ENCODE measurements around the gene C1orf116.
A peak's percentile ranks its signal among the peaks of the same experiment; 100 is the strongest.

C1orf116 gene

DNA sequence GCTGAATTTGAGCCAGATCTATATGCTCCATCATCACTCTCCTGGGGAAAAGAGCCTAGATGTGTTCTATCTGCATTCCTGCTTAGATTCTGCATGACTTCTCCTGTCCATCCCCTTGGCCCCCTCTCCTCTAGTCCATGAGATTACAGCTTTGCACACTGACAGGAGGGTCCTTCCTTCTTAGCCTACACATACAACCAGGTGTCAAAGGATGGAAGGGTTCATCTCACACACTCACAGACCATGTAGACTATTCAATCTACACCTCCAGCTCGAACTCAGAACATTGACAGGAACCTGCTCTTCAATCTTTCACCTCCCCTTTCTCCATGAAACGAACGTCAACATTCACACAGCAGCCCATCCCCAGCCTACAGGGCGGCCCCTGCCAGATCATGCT, 13.8 kb downstream of the C1orf116 start:
- no peak for DNase-seq

DNA sequence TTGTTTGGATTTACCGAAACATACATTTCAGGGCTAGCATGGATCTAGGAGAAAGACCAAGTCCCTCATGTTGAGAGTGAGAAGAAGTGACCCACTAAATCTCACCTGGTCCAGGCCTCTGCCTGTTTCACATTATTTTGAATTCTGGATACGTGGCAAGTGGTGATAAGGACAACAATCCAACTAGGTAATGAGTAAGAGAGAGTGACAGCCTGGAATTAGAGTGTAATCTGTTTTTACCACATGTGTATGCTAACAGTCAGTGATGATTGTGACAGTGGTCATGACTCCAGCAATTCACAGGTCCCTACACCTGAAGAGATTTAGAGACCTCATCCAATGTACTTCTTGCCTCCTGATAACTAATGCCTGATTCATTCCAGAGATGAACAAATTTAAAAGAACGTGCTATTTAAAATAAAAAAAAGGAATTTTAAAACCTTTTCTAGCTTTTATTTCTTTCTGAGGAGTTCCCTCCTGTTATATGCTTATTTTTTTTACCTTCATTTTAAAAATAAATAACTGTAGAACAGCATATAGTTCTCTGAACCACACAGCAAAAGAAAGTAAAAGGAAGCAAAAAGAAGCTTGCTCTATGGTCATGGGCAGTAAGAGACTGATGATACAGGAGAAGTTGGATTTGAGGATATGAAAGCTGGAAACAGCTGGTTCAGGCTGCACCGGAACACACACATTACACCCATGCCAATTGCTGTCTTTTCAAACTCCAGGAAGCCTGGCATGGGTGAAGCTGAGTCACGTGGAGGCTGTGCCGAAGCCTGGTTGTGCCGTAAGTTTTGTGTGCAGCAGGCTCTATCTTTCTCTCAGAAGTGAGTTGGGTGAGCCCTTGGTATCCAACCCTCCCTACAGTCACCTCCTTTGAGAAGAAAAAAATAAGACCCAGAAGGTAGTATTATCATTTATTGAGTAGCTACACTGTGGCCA, 14.7 kb downstream of the C1orf116 start:
- DNase-seq: no peak

DNA sequence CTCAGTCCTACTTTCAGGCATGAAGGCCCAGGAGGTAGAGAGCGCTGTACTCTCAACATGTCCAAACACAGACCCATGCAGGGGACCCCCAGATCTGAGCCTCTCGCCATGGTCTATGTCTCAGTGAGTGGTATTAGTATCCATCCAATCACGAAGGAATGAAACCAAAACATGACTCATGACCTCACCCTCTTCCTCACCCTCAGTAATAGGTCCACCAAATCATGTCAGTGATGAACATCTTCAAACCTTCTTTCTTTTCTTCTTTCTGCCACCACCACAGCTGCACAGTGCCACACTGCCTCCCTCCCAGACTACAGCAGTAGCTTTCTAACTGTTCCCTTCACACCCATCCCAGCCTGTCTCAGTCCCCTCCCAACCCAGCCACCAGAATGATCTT, 16.8 kb downstream of the C1orf116 start:
- no peak for DNase-seq

- no peak for DNase-seq
Observed at GRCh38 chr1:207014728-207015127, 17.8 kb downstream of the C1orf116 start.

- DNase-seq: no peak
Observed at GRCh38 chr1:207013321-207014085, 19.1 kb downstream of the C1orf116 start.

- DNase-seq: no peak
Observed at GRCh38 chr1:207010726-207011125, 21.8 kb downstream of the C1orf116 start.

- no peak for DNase-seq
Observed at GRCh38 chr1:207009945-207010344, 22.6 kb downstream of the C1orf116 start.

GRCh38 chr1:207009182-207009850, 23.2 kb downstream of the C1orf116 start:
- no peak for DNase-seq

- peak; percentile 97 for DNase-seq
Observed at GRCh38 chr1:207007352-207008033, 25.1 kb downstream of the C1orf116 start.

DNA sequence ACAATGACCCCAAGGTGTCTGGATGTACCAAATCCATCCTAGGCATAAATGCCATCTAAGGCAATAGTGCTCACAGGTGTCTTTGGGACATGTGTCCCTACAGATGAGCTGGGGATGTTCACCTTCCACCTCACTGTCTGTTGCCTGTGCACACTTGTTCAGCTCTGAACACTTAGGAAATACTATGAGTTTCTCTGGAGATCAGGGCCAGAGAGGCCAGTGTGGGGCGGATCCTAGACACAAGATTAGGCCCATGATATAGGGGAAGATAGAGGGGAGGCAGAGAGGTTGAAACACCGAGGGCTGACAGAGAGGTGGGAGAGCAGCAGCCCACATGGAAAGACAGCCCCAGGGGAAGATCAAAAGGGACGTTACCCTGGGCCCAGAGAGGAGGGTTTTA, 25.6 kb downstream of the C1orf116 start:
- no peak for DNase-seq

- no peak for DNase-seq
Observed at GRCh38 chr1:207006083-207006482, 26.5 kb downstream of the C1orf116 start.

- peak; percentile 78 for DNase-seq
Observed at GRCh38 chr1:207004931-207005830, 27.4 kb downstream of the C1orf116 start.

DNA sequence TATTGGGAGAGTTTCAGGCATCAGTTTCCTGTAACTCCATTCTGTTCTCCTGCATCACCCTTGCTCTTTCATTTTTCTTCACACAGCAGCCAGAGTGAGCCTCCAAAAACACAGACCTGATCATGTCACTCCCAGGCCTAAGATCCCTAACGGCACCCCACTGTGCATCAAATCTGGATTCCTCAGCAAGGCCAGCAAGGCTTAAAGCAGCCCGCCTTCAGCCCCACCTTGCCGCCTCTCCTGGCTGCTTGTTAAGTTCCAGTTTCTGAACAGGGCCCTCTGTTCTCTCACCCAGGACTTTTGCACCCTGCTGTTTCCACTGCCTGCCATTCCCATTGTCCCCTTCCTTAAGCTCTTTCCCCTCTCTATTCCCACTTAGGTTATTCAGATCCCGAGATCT, 29.3 kb downstream of the C1orf116 start:
- DNase-seq: no peak

DNA sequence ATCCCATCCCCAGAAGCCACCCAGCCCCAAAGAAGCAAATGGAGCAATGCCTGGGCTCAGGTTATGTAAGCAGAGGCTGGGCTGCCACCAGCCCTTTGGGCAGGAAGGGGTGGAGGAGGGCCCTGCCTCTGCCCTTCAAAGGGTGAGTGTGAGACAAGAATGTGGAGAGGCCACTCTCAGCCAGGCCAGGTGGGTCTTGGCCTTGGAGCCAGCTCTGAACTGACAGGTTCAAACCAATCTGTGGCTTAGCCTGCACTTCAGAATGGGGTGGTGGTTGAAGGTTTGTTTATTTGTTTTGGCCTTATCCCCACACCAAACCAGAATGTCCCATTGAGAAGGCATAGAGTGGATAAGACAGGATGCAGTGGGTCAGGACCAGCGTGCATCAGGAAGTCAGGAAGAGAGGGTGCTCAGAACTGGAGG, 29.8 kb downstream of the C1orf116 start:
- DNase-seq: no peak

DNA sequence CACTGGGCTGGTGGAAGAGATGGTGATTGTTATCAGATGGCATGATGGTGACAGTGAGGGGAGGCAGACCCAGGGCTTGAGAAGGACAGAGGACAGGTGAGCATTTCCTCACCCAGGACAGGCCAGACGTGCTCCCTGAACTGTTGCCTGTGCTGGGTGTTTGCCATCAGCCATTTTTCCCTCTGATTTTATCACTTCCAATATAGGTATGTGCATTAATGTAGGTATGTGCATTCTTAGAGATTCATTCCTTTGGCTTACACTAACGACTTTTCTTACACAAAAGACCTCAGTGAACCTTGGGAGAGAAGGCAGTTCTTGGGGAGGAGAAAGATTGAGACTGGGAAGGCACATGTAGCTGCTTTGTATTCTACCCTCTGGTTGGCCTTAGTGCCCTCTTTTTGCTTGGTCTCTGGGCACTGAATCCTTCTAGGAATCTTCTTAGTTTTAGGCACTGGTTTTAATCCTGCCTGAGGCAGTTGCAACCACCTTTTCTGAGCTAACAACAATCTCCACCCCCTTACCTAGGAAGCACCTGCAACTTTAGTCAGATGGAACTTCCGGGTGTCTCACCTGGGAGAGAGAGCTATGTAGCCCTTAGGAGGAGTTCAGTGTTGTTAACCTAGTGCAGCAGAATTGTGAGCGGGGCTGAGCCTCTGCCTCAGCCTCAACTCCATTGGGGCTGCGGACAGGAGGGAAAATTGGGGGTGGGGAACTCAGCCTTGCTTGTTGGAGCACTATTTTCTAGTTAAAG, 30.9 kb downstream of the C1orf116 start:
- no peak for DNase-seq

- DNase-seq: no peak
Observed at GRCh38 chr1:207000651-207001291, 31.8 kb downstream of the C1orf116 start.

DNA sequence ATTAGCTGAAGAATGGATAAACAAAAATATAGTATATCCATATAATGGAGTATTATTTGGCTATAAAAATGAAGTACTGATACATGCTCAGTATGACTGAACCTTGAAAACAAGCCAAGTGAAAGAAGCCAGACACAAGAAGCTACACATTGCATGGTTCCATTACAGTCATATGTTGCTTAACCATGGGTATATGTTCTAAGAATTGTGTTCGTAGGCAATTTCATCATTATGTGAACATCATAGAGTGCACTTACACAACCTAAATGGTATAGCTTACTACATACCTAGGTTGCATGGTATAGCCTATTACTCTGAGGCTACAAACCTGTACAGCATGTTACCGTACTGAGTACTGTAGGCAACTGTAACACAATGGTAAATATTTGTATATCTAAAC, 33.7 kb downstream of the C1orf116 start:
- DNase-seq: no peak

- no peak for DNase-seq
Observed at GRCh38 chr1:206992790-206993189, 39.8 kb downstream of the C1orf116 start.

GRCh38 chr1:206987873-206988272, 44.7 kb downstream of the C1orf116 start:
- DNase-seq: no peak

GRCh38 chr1:206986885-206987284, 45.7 kb downstream of the C1orf116 start:
- no peak for DNase-seq
